Ramos (cell line): ENCODE measurements around the gene ABLIM2.

Experiments used
- in situ Hi-C: fragments of 300-500 bp; cut with MboI; formaldehyde crosslinking; loops from one replicate; pipeline ENCODE4 v1.14.3; 2022; ENCODE audit warnings: low sequenced_read_pairs; ENCODE audit not compliant: unreplicated experiment

Gene ABLIM2

DNA sequence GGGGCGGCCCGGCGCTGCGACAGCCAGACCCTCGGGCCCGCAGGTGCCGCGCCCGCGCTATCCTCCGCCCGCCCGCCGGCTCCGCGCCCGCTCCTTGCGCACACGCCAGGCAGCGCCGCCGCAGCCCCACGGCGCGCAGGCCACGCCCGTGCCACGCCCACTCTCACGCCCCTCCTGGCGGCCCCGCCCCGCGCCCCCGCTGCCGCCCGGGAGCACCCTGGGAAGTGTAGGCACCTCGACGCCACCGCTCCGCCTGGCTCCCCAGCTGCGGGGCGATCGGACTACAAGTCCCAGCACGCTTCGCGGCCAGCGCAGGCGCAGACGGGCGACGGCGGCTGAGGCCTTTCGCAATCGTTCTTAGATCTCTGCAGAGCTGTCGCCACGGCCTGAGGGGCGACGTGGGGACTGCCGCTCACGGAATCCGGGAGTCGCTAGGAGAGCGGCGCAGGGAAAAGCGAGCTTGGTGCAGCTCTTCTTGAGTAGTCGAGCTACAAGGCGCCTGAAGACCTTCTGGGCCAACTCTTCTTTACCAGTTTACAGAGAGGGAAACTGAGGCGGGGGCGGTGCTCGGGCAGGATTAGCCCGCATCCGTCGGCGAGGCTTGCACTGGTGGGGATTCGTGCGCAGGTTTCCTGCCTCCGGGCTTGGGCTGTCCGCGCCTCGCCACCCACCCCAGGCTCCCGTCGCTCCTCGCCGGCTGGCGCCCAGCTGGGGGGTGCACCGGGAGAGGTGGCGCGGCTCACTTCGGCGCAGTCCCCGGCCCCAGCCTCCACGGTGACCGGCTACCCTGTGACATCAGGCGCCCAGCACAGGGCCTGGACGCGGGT is at the start of gene ABLIM2:
ABLIM2 (minus strand) TSS at position 104 of the 827 bp plus-strand sequence. CDS start 124 bp downstream, outside the sequence.
- in situ Hi-C loops = no loop called here

GRCh38 chr4:8207314-8207713 is 48.7 kb upstream of the ABLIM2 start:
- in situ Hi-C loops = no loop called here

DNA sequence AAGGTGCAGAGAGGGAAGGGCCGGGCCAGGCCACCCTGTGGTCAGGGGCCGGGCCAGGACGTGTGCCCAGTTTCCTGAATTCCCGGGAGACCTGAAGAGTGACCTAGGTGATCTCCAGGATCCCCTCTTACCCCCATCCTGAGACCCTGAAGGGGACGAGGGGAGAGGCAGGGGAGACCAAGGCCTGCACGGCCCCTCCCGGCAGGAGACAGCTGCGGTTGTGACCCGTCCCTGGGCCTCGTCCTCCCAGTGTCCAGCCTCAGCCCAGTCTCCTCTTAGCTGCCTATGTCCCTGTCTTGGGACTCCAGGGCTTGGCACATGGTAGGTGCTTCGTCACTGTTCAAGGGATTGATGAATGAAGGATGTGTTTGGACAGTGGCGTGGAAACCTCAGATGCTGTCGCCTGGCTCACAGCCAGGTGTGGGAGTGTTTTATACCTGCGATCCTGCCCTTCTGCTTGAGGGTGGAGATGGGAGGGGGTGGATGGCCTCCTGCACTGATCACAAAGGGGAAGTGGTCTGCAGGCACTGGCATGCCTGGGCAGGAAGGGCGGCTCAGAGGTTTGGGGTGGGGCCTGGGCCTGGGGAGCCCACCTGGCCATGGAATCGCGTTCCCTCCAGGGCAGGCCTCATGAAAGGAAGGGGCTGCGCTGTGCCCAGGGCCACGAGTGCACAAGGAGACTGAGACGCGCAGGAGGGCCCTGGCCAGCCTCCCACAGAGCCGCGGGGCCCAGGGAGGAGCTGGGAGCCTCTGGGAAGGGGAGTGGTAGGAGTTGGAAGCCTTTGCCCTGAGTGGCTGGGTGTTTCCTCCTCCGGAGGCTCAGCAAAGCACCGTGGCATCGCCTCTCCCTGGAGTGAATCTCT is 47.4 kb upstream of the ABLIM2 start:
- in situ Hi-C loops = no loop called here

DNA sequence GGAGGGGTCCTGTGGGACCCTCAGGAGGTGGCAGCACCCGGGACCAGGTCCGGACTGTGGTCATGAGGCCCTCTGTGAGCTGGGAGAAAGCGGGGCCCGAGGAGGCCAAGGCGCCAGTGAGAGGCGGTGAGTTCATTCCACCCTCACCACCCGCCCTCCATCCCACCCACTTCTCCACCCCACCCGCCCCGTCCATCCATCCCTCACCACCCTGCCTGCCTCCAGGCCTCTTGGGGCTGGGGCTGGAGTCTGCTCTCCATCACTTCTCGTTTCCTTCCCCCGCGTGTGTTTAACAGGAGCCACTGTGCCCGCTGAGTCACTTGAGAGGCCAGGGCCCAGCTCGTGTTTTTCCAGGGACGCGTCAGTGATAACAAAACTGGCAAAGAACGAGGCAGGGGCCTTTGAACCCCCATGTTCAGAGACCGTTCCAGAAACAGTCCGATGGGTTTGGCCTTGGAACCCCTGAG is 46.7 kb upstream of the ABLIM2 start:
- in situ Hi-C loops = no loop called here

DNA sequence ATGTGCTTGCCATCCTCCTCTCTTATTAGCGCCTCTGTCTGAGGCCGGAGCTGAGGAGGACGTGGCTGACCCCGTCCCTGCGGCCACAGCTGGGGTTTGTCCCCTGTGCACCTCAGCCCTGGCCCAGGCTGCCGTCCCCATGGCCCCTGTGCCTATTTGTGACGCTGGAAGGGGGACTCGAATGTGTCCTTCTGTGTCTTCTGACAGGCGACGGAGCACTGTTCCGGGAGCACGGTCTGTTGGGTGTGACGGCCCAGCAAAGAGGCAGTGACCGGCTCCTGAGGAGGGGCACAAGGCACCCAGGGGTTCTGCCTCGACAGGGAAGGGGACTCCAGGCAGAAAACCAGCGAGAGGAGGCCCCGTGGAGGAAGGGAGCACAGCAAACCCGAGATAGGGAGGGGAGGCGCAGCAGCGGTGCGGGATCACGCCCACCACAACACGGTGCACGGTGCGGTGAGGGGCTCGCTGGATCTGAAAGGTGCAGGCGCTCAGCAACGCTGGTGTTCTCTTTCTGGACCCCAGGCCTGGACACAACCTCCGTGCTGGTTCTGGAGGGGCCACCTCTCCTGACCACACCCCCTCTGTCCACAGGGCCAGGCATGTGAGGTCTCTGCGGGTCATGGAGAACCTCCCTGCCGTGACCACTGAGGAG is 46.1 kb upstream of the ABLIM2 start:
- in situ Hi-C loops = no loop called here

GRCh38 chr4:8203817-8204216 is 45.2 kb upstream of the ABLIM2 start:
- in situ Hi-C loops = no loop called here

- in situ Hi-C loops = no loop called here
These were observed 44.4 kb upstream of the ABLIM2 start for GRCh38 chr4:8203052-8203401.

DNA sequence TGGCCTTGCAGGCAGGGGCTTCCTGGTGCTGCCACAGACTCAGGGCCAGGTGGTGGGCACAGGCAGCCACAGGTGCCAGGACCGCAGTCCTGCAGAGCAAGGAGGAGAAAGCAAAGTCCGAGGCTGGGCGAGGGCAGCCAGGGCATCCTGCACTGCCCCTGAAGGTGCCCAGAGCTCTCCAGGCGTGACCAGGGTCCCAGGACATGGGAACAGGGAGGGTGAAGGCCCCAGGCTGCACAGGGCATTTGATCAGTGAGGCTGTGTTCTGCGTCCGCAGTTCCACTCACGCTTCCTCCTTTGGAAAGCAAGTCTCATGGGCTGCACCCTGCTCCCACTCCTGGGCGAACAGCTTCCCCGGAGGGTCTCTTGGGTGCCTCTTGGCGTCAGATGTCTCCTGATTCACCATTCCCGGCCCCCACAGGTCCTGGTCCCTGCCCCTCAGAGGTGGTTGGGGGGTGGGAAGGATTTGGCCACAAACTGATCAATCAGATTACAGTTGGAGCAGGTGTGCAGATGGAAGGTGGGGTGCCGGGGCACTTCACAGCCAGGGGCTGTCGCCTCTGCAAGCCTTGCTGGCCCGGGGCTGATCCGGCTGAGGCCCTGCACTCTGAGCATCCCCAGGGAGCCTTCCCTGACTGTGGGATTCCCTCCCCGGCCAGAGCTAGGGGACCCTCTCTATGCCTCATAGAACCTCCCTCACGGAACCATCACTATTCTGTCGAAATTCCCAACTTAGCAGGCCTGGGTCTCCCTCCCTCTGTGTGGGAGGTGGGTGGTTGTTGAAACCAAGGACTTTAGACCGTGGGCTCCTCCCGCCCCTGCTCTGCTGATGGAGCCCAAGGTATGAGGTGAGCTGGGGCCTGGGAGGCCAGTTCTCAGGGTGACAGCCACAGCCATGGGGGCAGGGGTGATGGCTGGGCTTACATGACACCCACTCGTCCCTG is 43.8 kb upstream of the ABLIM2 start:
- in situ Hi-C loops = no loop called here

- in situ Hi-C loops = no loop called here
These were observed 42.7 kb upstream of the ABLIM2 start for GRCh38 chr4:8201321-8201781.

- in situ Hi-C loops = no loop called here
These were observed 41.8 kb upstream of the ABLIM2 start for GRCh38 chr4:8200302-8200975.

DNA sequence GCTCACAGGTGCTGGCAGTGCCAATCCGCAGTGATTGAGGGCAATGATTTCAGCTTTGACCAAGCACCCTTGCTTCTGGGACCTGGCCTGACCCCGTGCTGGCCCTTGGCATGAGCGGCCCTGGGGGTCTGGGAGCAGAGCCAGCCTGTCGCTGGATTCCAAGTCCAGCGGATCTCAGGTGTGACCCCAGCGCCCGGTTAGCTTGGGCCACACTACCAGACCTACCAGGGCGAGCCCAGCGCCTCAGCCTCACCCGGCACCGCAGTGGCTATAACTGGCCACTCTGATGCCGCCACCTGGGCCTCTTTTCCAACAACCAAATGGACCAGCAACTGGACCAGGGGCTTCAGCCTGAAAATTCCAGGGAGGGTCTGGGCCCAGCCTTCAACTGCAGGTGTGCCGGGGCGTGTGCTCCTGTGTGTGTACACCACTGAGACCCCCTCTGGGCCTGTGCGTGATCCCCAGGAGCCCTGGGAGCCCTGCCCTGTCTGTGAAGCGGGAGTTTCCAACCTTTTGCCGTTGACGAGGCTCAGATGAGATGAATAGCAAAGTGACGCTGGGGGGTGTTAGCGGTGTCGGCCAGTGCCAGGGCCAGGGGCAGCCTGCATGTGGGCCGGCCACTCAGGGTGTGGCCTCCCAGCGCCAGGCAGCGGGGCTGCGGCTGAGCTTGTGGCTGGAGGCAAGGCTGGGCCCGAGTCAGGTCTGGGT is 41.1 kb upstream of the ABLIM2 start:
- in situ Hi-C loops = no loop called here

GRCh38 chr4:8198906-8199593 is 40.4 kb upstream of the ABLIM2 start, which contains the start of gene SH3TC1:
TSS of gene SH3TC1 (plus strand) at chr4:8199290. CDS start at chr4:8205195, 5,905 bp downstream.
- in situ Hi-C loops = no loop called here

GRCh38 chr4:8198206-8198905 is 39.7 kb upstream of the ABLIM2 start:
- in situ Hi-C loops = no loop called here

GRCh38 chr4:8197521-8197920 is 38.9 kb upstream of the ABLIM2 start:
- in situ Hi-C loops = no loop called here

DNA sequence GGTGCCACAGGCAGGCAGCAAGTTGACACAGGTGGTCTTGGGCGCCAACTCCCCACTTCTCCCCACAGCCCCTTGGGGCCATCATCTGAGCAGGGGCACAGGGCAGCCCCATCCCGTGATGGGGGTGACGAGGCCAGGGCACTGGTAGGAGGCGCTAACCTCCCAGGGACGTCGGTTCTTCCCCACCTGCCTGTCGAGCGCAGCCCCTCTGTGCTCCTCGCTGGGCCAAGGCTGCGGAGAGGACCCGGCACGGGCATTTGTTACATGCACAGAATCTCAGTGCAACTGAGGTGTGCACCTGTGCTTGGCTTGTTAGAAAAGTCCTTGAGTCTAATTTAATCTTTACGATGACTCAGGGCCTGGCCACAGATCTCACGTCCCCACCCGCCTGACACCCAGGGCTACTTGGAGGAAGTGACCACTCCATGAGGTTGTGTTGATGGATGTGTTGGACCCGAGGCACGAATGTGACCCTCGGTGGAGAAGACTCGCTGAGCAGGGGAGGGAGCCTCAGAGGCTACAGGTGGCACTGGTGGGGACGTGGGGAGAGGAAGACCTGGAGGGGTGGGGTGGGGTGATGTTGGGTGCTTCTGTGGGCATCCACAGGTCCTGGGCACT is 37.3 kb upstream of the ABLIM2 start:
- in situ Hi-C loops = no loop called here

GRCh38 chr4:8195431-8195830 is 36.8 kb upstream of the ABLIM2 start:
- in situ Hi-C loops = no loop called here
